GM18526 (cell line): ENCODE measurements around the gene TEX12.

Experiments used
- POLR2A ChIP-seq: IDR thresholded peaks from 3 replicates; pipeline ENCODE4 v1.6.1; 2011; ENCODE audit not compliant: insufficient read length; ENCODE audit errors: extremely low read depth

TEX12 gene

DNA sequence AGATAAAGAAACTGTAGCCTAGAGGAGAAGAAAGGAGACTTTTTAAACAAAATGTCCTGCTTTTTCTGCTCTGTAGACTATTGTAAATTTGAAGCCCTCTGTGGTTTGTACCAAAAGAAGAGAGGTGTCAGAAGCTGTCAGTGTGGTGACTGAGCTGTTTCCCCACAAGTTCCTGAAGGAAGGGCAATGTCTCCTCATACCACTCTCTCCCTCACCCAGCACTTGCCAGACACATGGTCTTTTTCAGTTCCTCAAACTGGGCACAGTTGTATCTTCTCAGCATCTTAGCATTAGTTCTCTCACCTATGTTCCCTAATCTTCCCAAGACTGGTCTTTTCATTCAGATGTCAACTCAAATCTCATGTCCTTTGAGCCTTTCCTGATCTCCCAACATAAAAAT is 12.4 kb downstream of the TEX12 start:
- no peak for TF ChIP-seq POLR2A

DNA sequence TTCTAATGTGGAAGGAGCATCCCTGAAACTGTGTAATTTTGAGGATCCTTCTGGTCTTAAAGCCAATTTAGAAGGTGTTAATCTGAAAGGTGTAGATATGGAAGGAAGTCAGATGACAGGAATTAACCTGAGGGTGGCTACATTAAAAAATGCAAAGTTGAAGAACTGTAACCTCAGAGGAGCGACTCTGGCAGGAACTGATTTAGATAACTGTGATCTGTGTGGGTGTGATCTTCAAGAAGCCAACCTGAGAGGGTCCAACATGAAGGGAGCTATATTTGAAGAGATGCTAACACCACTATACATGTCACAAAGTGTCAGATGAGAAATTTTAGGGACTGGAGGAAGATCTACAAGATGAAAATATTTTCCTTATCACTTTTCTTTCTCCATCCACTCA is 15.7 kb downstream of the TEX12 start:
- no peak for TF ChIP-seq POLR2A

DNA sequence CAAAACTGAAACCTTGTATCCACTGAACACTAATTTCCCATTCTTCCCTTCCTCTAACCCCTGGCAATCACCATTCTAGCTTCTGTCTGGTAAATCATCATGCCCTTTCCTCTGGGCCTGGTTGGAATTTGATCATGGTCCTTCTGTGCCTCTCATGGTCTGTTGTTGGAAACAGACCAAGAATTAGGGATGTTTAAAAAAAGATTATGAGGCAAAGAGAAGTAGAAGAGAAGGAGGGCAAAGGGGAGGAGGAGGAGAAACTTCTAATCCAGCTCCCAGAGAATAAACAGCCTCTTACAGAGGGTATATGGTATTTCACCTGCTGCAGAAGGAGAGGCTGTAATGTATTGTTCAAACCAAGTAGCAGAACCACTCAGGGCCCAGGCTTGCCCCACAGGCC is 18.7 kb downstream of the TEX12 start:
- TF ChIP-seq POLR2A = no peak

DNA sequence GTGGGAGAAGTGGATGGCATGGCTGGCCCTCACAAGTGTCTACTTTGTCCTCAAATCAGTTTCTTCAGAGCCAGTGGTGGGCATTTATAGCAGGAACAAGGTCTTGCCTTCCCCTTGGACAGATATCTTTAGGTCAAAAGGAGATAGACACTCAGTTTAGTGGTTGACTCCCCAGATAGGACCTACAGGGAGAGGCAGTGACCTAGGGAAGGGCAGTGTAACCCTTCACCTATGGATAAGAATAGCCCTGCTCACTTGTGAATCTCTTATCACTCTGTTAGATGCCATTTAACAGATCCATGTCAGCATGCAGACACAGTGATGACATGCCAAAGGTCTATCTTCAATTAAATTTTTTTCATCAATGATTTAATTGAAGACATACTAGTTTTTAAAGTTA is 19.1 kb downstream of the TEX12 start:
- TF ChIP-seq POLR2A = no peak

DNA sequence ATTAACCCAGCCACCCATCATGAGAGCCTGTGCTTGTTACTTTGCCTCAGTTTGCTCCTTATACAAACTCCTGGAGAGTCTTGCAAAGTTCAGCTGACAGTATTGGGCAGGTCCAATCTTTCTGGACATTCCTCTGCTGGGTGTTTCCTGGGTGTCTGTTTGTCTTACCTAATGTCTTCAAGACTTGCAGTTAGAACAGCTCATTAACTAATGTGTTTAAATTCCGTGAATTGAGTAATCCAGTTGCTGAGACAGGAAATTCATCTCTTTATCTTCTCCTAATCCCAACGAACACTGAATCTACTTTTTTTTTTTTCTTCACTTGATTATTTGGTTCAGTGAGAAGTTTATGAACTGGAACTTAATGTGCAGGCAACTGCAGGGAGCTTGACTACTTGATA is 28.8 kb downstream of the TEX12 start:
- no peak for TF ChIP-seq POLR2A

DNA sequence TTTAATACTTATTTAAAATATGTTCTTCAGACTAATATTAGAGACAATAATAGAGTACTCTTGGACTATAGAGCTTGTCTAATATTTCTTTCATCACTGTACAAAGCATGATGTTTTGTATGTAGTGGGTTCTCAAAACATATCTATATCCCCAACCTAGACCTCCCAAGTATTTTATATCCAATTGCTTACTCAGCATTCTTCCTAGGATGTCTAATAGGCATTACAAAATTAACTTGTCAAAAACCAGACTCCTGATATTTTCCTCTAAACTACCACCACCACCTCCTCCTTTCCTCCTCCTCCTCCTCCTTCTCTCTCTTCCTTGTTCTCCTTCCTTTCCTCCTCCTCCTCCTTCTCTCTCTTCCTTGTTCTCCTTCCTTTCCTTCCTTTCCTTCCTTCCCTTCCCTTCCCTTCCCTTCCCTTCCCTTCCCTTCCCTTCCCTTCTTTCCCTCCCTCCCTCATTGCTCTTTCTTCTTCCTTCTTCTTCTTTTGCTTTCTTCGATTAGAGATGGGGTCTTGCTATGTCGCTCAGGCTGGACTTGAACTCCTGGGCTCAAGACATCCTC is 29.4 kb downstream of the TEX12 start:
- no peak for TF ChIP-seq POLR2A

DNA sequence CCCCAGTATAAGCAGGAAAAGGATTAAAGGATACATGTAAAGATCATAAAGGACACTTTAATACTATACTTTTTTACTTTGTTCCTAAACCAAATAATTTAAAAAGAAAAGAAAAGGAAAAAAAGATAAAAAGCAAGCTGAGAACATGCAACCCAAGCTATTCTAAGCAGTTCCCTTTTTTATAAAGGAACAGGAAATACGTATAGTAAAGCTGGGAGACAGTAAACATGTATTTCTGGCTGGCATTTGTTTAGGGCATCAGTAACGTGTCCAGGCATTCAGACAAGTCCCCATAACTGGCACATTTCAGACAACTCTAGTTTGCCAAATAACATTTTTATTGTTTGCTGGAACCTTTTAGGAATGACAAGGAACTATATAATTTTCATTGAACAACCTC is 33.1 kb downstream of the TEX12 start:
- TF ChIP-seq POLR2A = no peak

DNA sequence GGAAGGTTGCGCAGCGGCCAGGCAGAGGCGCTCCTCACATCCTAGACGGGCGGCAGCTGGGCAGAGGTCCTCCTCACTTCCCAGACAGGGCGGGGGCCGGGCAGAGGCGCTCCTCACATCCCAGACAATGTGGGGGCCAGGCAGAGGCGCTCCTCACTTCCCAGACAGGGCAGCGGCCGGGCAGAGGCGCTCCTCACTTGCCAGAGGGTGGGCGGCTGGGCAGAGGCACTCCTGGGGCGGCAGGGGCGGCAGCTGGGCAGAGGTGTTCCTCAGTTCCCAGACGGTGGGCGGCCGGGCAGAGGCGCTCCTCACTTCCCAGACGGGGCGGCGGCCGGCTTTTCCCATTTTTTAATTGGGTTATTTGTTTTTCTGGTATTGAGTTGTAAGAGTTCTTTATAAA is 38.9 kb downstream of the TEX12 start:
- TF ChIP-seq POLR2A = no peak

DNA sequence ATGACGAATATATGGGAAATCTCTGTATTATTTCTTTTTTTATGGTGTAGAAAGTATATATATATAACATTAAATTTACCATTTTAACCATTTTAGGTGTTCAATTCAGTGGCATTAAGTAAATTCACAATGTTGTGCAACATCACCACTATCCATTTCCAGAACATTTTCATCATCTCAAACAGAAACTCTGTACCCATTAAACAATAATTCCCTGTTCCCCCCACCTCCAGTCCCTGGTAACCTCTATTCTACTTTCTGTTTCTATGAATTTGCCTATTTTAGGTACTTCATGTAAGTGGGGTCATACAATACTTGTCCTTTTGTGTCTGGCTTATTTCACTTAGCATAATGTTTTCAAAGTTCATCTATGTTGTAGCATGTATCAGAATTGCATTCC is 43.7 kb downstream of the TEX12 start:
- TF ChIP-seq POLR2A = no peak

DNA sequence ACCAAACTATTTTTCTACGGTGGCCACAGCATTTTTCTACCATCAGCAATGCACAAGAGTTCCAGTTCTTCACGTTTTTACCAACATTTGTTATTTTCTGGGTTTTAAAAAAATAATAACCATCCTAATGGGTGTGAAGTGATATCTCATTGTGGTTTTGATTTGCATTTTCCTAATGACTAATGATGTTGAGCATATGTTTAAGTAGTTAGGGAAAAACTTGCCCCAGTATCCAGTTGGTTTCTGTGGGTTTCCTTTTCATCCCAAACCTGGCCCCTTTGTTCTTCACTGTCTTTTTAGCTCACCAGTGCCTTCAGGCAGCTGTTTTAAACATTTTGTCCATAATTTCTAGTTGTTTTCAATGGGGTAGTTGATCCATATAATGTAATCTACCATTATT is 44.4 kb downstream of the TEX12 start:
- no peak for TF ChIP-seq POLR2A

DNA sequence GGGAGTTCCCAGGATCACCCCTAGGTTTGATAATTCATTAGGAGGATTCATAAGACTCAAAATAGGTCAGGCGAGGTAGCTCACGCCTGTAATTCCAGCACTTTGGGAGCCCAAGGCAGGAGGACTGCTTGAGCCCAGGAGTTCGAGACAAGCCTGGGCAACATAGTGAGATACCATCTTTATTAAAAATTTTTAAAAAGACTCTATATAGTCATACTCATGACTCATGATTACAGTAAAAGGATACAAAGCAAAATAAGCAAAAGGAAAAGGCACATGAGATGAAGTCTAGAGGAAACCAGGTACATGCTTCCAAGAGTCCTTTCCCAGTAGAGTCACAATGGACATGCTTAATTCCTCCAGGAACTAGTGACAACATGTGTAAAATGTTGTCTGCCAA is 45.1 kb downstream of the TEX12 start:
- no peak for TF ChIP-seq POLR2A

DNA sequence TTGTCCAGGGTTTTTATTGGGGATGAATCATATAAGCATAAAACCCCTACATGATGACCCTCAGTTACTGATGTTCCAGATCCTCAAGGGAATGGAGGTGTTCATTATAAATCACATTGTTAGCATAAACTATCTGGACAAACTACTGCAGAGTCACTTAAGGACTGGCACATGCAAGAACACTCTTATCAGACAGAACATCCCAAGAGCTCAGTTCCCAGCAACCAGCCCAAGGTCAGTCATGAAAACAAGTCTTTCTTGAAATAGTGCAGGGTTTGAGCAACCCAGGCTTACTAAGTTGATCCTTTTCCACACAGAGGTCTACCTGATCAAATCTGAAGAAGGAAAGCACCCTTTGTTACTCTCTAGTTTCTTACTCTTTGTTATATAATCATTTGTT is 45.5 kb downstream of the TEX12 start:
- no peak for TF ChIP-seq POLR2A

DNA sequence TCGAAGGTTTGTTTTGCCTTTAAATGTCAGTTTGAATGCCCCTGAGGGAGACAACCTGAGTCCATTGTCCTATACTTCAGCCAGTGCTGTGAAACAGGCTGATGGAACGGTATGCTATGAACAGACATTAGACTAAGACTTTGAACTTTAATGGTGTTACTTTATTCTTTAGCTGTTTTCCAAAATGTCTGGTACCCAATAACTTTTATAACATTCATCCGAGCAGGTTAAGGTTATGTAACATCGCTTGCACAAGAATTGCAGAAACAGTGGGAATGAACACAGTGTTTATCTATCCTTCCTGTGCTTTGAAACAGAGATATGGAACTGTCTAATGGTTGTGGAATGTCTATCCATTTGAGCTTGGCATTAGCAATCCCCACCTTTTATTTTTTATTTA is 46.6 kb downstream of the TEX12 start:
- TF ChIP-seq POLR2A = no peak

DNA sequence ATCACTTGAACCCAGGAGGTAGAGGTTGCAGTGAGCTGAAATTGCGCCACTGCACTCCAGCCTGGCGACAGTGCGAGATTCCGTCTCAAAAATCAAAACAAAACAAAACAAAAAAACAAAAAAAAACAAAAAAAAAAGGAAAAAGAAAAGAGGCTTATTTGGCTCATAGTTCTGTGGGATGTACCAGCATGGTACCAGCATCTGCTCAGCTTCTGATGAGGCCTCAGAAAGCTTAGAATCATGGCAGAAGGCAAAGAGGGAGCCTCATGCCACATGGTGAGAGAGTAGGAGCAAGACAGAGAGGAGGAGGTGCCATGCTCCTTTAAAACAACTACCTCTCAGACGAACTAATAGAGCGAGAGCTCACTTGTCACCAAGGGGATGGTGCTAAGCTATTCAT is 48.4 kb downstream of the TEX12 start:
- TF ChIP-seq POLR2A = no peak

DNA sequence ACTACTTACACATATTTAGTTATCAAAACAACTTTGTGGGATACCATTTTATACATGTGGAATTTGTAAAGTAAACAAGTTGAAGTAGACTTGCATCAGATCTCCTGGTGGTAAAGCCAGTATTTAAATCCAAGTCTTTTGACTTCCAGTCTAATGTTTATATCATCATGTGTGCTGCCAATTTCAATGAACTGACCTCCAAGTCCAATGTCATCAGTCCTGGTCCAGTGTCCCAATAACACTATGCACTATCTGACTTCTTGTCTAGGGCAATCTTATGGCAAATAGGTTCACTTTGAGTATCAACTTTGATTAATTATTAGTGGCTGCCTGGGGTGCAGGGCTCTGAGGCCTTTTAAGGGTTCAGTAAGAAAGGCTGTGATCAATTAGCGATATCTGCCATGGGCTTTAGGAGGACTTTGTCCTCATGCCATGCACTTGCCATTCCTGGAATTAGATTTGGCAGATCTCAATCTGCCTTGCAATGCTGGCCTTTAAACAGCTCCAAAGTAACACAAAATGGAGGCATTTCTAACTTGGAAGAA is 49.5 kb downstream of the TEX12 start:
- TF ChIP-seq POLR2A = no peak

DNA sequence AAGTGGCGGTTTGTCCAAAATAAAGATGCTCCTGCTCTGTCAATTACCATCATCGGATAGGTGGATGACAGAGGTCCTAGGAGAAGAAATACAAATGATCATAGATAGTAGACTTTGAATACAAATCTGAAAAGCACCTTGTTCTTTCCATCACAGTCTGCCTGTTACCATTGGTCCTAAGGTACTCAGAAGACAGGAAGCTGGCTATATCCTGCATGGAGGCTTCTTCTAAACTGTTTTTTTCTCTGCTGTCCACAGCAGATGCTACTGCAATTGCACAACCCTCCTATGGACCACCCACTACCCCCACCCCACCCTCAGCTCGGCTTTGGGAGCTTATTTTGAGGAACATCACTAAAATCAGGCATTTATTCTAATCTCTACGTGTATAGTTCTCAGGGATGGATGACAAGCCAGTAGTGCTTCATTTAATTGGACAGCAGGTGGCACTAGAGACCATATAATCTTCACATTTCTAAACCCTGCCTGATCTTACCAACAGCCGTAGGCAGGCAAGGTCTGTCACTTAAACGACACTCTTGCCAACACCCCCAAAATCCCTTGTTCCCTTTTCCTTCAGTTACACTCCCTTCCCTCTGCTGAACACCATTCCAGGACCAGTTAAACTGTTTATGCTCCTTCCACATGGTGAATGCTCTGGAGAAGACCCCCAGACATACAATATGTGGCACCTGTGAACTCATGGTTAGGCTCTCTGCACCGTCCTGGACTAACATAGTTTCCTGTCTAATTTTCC is 52.5 kb downstream of the TEX12 start:
- TF ChIP-seq POLR2A = no peak
